Stomach (tissue), 19 donors: ENCODE measurements around the gene NPL. TPM values are rescaled to one million over a fixed set of nuclear protein-coding genes. Genes with fewer than 3 reads are reported as not detected.

Source experiments
- DNase-seq, 2 donors: peaks; one replicate each; pipeline versions ENCODE4 v3.0.0 to v3.0.0-alpha.2; 2013 to 2019
- H3K27ac ChIP-seq, 5 donors: fragments of 200-600 bp in 4 of 5; sonication (generic) in 4 of 5; one replicate each; pipeline ENCODE4 v1.5.1; 2013 to 2019; ENCODE audit warnings: mild to moderate bottlenecking in 1 of 5, moderate library complexity in 1 of 5
- H3K27me3 ChIP-seq, 3 donors: fragments of 200-600 bp; sonication (generic); one replicate each; pipeline ENCODE4 v1.5.1; 2017 to 2019; ENCODE audit warnings: mixed run types in 1 of 3
- H3K36me3 ChIP-seq, 4 donors: fragments of 200-600 bp; sonication (generic); 1 replicate in 3 of 4; 2 replicates in 1 of 4; pipeline ENCODE4 v1.5.1; 2016 to 2019
- H3K4me1 ChIP-seq, 4 donors: fragments of 200-600 bp; sonication (generic); one replicate each; pipeline ENCODE4 v1.5.1; 2016 to 2019
- H3K4me3 ChIP-seq, 4 donors: fragments of 200-600 bp; sonication (generic) in 3 of 4; one replicate each; pipeline ENCODE4 v1.5.1; 2016 to 2019; ENCODE audit warnings: mild to moderate bottlenecking in 1 of 4
- H3K9me3 ChIP-seq, 4 donors: fragments of 200-600 bp; sonication (generic); one replicate each; pipeline ENCODE4 v1.5.1; 2016 to 2019
- EP300 ChIP-seq: sonication (generic); formaldehyde crosslinking; IDR thresholded peaks from one replicate; pipeline ENCODE4 v1.6.1; 2017; ENCODE audit warnings: antibody characterized with exemption
- POLR2A ChIP-seq, 4 donors: fragments of 450-650 bp; IDR thresholded peaks; one replicate each; pipeline ENCODE4 v1.6.1; 2016; ENCODE audit warnings: antibody characterized with exemption in 4 of 4, control low read depth in 2 of 4, mild to moderate bottlenecking in 1 of 4, moderate library complexity in 1 of 4
- POLR2AphosphoS5 ChIP-seq, 3 donors: sonication (generic); formaldehyde crosslinking; IDR thresholded peaks; one replicate each; pipeline ENCODE4 v1.6.1; 2016; ENCODE audit warnings: antibody characterized with exemption in 3 of 3
- WGBS, 5 donors: extraction: QIAGEN DNeasy Blood & Tissue Kit in 3 of 5; methylation state at CpG; one replicate each; pipeline versions ENCODE4 v1.1.5 to v1.1.7; 2013 to 2018; 5-methylcytosine and 5-hydroxymethylcytosine counted together
- intact Hi-C: fragments of 100-400 bp; cut with DNase I; formaldehyde crosslinking; loops from one replicate; pipeline ENCODE4 v1.15.1; 2023; ENCODE audit warnings: low total_unique reads
- long read RNA-seq, 10 donors: transcript quantifications; one replicate each; lab custom pipeline, GENCODE V29; 2026
- polyA plus RNA-seq, 3 donors: library from polyadenylated mRNA; stranded (reverse); fragments of 200-250 nt; gene quantifications; one replicate each; pipeline ENCODE4 v1.2.3, GENCODE V29; 2013
- total RNA-seq, 5 donors: library from RNA; depleted of rRNA; stranded (reverse); fragments of >200 nt; gene quantifications; one replicate each; pipeline versions ENCODE4 v1.1.0 to v1.2.3, GENCODE V29; 2014 to 2016
- TF ChIP-seq, protein P1 (sequence below), 7 experiments: fragments of 450-650 bp in 4 of 7; fragments of 200-600 bp in 3 of 7; sonication (generic) in 3 of 7; IDR thresholded peaks; one replicate each; pipeline ENCODE4 v1.5.1; 2016 to 2019; ENCODE audit warnings: antibody characterized with exemption in 7 of 7, control low read depth in 2 of 7, mild to moderate bottlenecking in 1 of 7
- donor health status: healthy with polysubstance abuse.
- donor health status: Bipolar disorder and iron deficiency.
- donor health status: healthy.

Gene NPL, protein sequence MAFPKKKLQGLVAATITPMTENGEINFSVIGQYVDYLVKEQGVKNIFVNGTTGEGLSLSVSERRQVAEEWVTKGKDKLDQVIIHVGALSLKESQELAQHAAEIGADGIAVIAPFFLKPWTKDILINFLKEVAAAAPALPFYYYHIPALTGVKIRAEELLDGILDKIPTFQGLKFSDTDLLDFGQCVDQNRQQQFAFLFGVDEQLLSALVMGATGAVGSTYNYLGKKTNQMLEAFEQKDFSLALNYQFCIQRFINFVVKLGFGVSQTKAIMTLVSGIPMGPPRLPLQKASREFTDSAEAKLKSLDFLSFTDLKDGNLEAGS
- total RNA-seq: 10 to 100 TPM in 1 of 5 donors, 1 to 10 TPM in 3, under 1 TPM in 1; 0.45 to 48.5 (median 5.5) TPM
- polyA plus RNA-seq: 10 to 100 TPM in 1 of 3 donors, 1 to 10 TPM in 2; 5.5 to 16.3 (median 6.5) TPM
- long read RNA-seq, donor 1: 0 reads
- long read RNA-seq, donor 2, partial matches to known transcripts: 0 of 1 reads
- long read RNA-seq, donor 2, other reads (novel, unspliced or antisense): 0 of 1 reads
- long read RNA-seq, donor 3: 0 reads
- long read RNA-seq, donor 4: 0 reads
- long read RNA-seq, donor 5: 0 reads
- long read RNA-seq, donor 6: 0 reads
- long read RNA-seq, donor 7: 0 reads
- long read RNA-seq, donor 8: 0 reads
- long read RNA-seq, donor 9: 0 reads
- long read RNA-seq, donor 10, partial matches to known transcripts: 0 of 1 reads
- long read RNA-seq, donor 10, other reads (novel, unspliced or antisense): 0 of 1 reads

DNA sequence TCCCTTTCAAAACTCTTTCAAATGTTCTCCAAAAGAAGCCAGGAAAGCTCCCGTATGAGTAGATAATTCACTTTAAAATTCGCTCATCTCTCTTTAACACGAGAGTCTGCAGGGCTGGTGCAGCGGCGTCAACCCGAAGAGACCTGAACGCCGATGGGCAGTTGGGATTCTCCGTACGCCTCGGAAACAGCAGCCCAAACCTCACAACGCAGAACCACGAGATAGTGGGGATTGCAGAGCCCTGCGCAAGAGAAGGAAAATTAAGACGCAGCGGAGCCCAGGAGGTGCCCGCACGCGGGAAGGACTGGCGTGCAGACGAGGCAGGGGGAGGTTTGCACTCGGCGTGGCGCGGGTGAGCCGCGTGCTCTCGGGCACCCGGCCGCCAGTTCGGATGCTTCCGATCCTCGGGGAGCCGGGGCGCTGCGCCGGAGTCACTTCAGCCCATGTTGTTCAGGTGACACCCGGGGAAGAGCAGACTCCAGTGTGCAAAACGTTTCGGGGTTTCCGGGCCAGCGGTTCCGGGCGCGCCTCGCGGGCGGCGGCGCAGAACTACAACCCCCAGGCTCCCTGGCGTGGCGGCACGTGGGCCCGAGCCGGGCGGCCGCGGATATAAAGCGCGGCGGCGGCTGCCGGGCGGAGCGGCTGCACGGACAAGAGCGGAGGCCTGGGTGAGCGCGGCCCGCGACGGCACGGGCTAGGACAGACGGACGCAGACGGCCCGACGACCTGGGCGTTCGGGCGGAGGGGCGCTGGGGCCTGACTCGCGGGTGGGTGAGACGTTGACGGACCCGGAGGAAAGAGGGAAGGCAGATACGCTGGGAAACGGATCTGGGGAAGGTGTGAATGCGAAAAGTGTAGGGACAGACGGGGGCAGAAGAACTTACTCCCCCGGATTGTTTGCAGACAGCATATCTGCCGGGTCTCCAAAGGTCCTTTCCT, at the start of gene NPL:
NPL (plus strand) TSS at position 636 of the 939 bp plus-strand sequence. CDS start 4,599 bp downstream, outside the sequence.
- H3K9me3 ChIP-seq: no peaks in the 10 kb centered on the region
- WGBS, 5 donors: 0 to 1% (median 0%) methylated on average over 67 to 93 of the region's 93 CpGs
- peak within 1 kb of the TSS; percentile 70 to 83 (median 75) for H3K27ac ChIP-seq
- peaks cover 0 to 8% (median 4%) of the 10 kb centered on the region in 4 donors for H3K36me3 ChIP-seq
- DNase-seq: peak; percentile 85 to 94
- peak; percentile 83 to 98 (median 87) for TF ChIP-seq POLR2AphosphoS5 (IDR thresholded peaks at IDR 0.05)
- TF ChIP-seq, protein P1, sequence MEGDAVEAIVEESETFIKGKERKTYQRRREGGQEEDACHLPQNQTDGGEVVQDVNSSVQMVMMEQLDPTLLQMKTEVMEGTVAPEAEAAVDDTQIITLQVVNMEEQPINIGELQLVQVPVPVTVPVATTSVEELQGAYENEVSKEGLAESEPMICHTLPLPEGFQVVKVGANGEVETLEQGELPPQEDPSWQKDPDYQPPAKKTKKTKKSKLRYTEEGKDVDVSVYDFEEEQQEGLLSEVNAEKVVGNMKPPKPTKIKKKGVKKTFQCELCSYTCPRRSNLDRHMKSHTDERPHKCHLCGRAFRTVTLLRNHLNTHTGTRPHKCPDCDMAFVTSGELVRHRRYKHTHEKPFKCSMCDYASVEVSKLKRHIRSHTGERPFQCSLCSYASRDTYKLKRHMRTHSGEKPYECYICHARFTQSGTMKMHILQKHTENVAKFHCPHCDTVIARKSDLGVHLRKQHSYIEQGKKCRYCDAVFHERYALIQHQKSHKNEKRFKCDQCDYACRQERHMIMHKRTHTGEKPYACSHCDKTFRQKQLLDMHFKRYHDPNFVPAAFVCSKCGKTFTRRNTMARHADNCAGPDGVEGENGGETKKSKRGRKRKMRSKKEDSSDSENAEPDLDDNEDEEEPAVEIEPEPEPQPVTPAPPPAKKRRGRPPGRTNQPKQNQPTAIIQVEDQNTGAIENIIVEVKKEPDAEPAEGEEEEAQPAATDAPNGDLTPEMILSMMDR (IDR thresholded peaks at IDR 0.05): no peak
- H3K27me3 ChIP-seq: no peaks in the 10 kb centered on the region
- H3K4me1 ChIP-seq: peaks cover 4 to 41% (median 18%) of the 10 kb centered on the region in 4 donors
- H3K4me3 ChIP-seq: peak within 1 kb of the TSS; percentile 63 to 80 (median 72)
- intact Hi-C loops: loop anchor here (10.0 kb wide), 1 partner anchor 705 kb away; no protein-coding TSS in a partner anchor

DNA sequence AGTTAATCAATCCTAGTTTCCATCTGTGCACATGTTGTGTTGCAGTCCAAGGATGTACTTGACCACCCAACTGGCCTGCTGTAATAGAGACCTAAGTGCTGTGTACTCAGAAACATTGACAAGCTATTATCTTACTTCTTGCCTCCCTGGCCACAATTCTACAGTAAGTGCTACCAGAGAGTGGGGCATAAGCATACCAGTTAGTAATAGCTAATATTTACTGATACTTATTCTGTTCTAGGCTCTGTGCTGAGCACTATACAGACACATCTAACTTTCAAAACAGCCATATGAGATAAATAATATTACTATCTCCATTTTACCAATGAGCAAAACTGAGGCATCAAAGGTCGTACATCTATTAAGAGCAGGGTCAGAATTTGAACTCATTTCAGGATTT, 49.5 kb upstream of the NPL start:
- no peaks in the 10 kb centered on the region for H3K27me3 ChIP-seq
- H3K4me3 ChIP-seq: no peak overlapping the region
- no peaks in the 10 kb centered on the region for H3K4me1 ChIP-seq
- no peak for TF ChIP-seq EP300
- TF ChIP-seq, protein P1 (IDR thresholded peaks at IDR 0.05): no peak
- no peak for TF ChIP-seq POLR2AphosphoS5 (IDR thresholded peaks at IDR 0.05)
- TF ChIP-seq POLR2A (IDR thresholded peaks at IDR 0.05): no peak
- intact Hi-C loops: no loop called here
- DNase-seq: no peak
- H3K9me3 ChIP-seq: no peaks in the 10 kb centered on the region
- H3K36me3 ChIP-seq: no peaks in the 10 kb centered on the region
- 95 to 100% (median 96%) methylated on average over 1 of the region's 1 CpG for WGBS, 5 donors
- no peak overlapping the region for H3K27ac ChIP-seq

DNA sequence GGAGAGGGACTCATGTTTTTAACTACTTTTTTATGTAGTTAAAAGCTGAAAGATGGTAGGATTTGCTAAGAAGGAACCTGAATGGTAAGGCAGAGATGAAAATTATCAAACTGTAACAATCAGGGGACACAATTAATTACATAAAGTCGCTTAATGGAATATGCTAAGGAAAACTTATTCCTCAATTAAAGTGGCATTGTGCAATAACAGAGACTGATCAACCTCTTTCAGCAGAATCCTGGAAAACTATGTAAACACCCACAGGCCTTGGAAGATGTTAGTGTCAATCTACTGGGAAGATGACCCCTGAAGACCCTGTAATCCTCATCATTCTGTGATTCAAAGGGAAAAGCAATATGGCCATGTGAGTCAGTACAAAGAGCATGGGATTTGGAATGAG, 46.8 kb upstream of the NPL start:
- TF ChIP-seq POLR2A (IDR thresholded peaks at IDR 0.05): no peak
- no peak for TF ChIP-seq POLR2AphosphoS5 (IDR thresholded peaks at IDR 0.05)
- TF ChIP-seq, protein P1 (IDR thresholded peaks at IDR 0.05): no peak
- no peak for TF ChIP-seq EP300
- no peak overlapping the region for H3K27ac ChIP-seq
- intact Hi-C loops: no loop called here
- H3K9me3 ChIP-seq: no peaks in the 10 kb centered on the region
- H3K27me3 ChIP-seq: no peaks in the 10 kb centered on the region
- no peaks in the 10 kb centered on the region for H3K36me3 ChIP-seq
- no peak overlapping the region for H3K4me3 ChIP-seq
- no peaks in the 10 kb centered on the region for H3K4me1 ChIP-seq
- DNase-seq: no peak
- 90 to 100% (median 93%) methylated on average over 1 of the region's 1 CpG for WGBS, 5 donors
